Ishikawa (cell line): ENCODE measurements around the gene CHAF1A.
A peak's percentile ranks its signal among the peaks of the same experiment; 100 is the strongest.

Experiments used
- CEBPB ChIP-seq: IDR thresholded peaks from 2 replicates; pipeline ENCODE4 v1.6.1; 2012
- CREB1 ChIP-seq: IDR thresholded peaks from 2 replicates; pipeline ENCODE4 v1.6.1; 2012; ENCODE audit warnings: low read depth
- EGR1 ChIP-seq: IDR thresholded peaks from 2 replicates; pipeline ENCODE4 v1.6.1; 2012
- EP300 ChIP-seq: IDR thresholded peaks from 2 replicates; pipeline ENCODE4 v1.6.1; 2012; ENCODE audit warnings: borderline replicate concordance
- FOXM1 ChIP-seq: IDR thresholded peaks from 2 replicates; pipeline ENCODE4 v1.6.1; 2012; ENCODE audit warnings: low read depth, borderline replicate concordance
- NFIC ChIP-seq: IDR thresholded peaks from 2 replicates; pipeline ENCODE4 v1.6.1; 2012
- RAD21 ChIP-seq: IDR thresholded peaks from 2 replicates; pipeline ENCODE4 v1.6.1; 2012; ENCODE audit warnings: low read depth
- REST ChIP-seq: IDR thresholded peaks from 2 replicates; pipeline ENCODE4 v1.6.1; 2012; ENCODE audit warnings: low read depth, mild to moderate bottlenecking
- TAF1 ChIP-seq: IDR thresholded peaks from 2 replicates; pipeline ENCODE4 v1.6.1; 2012; ENCODE audit warnings: low read depth, mild to moderate bottlenecking
- TCF12 ChIP-seq: IDR thresholded peaks from 2 replicates; pipeline ENCODE4 v1.6.1; 2012; ENCODE audit warnings: low read depth
- TEAD4 ChIP-seq: IDR thresholded peaks from 2 replicates; pipeline ENCODE4 v1.6.1; 2012
- USF1 ChIP-seq: IDR thresholded peaks from 2 replicates; pipeline ENCODE4 v1.6.1; 2012
- YY1 ChIP-seq: IDR thresholded peaks from 2 replicates; pipeline ENCODE4 v1.6.1; 2012; ENCODE audit warnings: low read depth
- ZBTB7A ChIP-seq: IDR thresholded peaks from 2 replicates; pipeline ENCODE4 v1.6.1; 2012; ENCODE audit warnings: low read depth
- TF ChIP-seq, protein P1 (sequence below): IDR thresholded peaks from 2 replicates; pipeline ENCODE4 v1.6.1; 2012

CHAF1A gene

DNA sequence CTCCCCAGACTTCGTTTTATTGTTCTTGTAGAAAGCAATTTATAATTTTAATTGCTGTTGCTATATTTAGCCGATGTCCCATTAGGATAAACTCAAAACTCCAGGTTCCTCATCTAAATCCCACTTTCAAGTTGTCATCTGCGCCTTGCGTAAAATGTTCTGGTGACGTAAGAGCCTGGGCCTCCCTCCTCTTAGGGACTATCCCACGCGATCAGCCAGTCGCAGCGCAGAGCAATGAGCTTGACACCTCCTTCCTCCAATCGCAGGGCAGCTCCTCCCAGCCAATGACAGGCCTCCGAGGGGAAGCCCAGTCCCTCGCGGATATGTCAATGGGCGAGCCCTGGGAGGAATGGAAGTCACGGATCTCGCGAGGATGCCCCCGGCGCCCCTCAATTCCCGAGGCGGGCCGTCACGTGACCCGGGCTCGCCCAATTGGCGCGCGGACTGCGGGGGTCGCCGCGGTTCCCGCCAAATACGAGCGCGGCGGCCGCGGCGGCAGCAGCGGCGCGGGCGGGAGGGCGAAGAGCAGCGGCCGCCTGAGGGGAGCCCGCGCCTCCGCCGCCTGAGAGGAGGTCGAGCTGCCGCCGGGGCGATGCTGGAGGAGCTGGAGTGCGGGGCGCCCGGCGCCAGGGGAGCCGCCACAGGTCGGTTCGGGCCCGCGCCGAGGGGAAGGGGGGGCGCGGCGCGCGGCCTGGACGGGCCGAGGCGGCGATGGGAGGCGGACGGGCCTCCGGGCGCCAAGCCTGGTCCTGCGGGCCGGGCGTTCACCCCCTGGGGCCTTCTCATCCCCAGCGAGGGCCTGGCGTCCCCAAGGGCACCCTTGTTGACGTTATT, at the start of gene CHAF1A:
Gene CHAF1A (plus strand): TSS at position 470 of the 834 bp plus-strand sequence. CDS start 123 bp downstream, at position 593.
- 0 out of 2 replicates have a peak, but pooled peaks have one; percentile 14 for TF ChIP-seq TCF12
- peak; percentile 55; the same call in 1 of the 2 replicates for TF ChIP-seq YY1
- TF ChIP-seq CREB1 = peak; percentile 88
- no peak for TF ChIP-seq REST
- TF ChIP-seq FOXM1 = no peak
- 0 out of 2 replicates have a peak, but pooled peaks have one; percentile 3 for TF ChIP-seq NFIC
- TF ChIP-seq TEAD4 = no peak
- TF ChIP-seq USF1 = peak; percentile 98
- no peak for TF ChIP-seq ZBTB7A
- no peak for TF ChIP-seq EP300
- TF ChIP-seq RAD21 = no peak
- no peak for TF ChIP-seq EGR1
- TF ChIP-seq, protein P1, sequence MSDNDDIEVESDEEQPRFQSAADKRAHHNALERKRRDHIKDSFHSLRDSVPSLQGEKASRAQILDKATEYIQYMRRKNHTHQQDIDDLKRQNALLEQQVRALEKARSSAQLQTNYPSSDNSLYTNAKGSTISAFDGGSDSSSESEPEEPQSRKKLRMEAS = peak; percentile 80
- 0 out of 2 replicates have a peak, but pooled peaks have one; percentile 39 for TF ChIP-seq TAF1
- peak; percentile 76 for TF ChIP-seq CEBPB

DNA sequence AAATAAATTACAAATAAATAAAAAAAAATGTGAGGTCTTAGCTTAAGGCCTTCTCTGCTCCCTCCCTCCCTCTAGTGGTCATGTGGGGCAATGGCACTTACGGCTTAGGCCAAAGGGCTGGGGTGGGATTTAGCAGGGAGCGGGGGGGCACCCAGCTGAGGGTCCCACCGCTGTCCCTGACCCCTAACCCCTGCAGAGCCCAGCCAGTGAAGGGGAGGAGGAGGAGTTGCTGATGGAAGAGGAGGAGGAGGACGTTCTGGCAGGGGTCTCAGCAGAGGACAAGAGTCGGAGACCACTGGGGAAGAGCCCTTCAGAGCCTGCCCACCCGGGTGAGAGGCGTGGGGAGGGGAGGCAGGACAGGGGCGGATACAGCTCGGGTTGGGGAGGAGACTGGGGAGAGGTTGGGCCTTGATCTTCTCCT, 49.7 kb upstream of the CHAF1A start:
- peak; percentile 79; the same call in 1 of the 2 replicates for TF ChIP-seq ZBTB7A
- TF ChIP-seq, protein P1 = no peak
- TF ChIP-seq FOXM1 = no peak
- TF ChIP-seq TCF12 = no peak
- peak; percentile 65 for TF ChIP-seq RAD21
- TF ChIP-seq YY1 = no peak

DNA sequence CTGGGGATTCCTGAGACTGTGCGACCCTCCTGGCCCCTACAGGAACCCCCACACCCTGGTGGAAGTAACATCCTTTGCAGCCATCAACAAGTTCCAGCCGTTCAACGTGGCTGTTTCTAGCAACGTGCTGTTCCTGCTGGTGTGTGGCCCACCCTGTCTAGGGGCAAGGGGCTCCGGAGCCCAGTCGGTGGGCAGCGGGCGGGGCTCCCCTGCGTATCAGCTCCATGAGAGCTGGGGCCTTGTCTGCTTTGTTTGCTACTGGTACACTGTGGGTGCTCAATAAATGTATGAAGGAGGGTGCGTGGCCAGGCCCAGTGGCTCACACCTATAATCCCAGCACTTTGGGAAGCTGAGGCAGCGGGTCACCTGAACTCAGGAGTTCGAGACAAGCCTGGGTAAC, 48.2 kb upstream of the CHAF1A start:
- TF ChIP-seq ZBTB7A = no peak

- TF ChIP-seq REST (no peak), NFIC (no peak), EP300 (no peak), USF1 (no peak), FOXM1 (no peak), YY1 (no peak), CREB1 (no peak), CEBPB (no peak), EGR1 (no peak), TAF1 (no peak), TEAD4 (no peak), RAD21 (no peak), ZBTB7A (no peak), TCF12 (no peak)
- TF ChIP-seq, protein P1 = no peak
These were observed 47.5 kb upstream of the CHAF1A start for GRCh38 chr19:4354897-4355296.

DNA sequence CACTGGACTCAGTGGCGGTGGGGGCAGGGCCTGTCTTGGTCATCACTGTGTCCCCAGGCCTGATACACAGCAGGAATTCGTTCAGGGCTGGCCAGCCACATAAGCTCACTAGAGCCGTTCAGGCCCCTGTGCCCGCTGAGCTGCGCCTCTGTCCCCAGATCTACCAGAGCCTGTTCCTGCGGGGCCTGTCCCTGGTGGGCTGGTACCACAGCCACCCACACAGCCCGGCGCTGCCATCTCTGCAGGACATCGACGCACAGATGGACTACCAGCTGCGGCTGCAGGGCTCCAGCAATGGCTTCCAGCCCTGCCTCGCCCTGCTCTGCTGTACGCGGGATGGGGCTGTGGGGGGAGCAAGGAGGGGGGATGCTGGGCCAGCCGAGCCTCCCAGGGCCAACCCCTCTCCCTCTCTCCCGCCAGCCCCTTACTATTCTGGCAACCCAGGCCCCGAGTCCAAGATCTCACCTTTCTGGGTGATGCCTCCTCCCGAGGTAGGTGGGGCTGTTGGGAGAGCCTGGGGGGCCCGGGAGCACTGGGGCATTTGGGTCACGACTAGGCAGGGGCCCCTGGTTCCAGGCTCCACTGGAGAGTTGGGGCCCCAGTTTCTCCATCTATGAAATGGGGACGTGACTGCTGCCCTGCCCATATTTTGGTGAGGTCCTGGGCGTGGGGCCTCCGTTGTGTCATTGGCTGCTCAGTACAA, 45.2 kb upstream of the CHAF1A start:
- TF ChIP-seq CEBPB = no peak
- TF ChIP-seq, protein P1 = no peak
